SK-N-SH (cell line): Measurements from ENCODE around the gene STUB1.

ENCODE experiments used
- CTCF ChIP-seq: fragments of 200-600 bp; sonication (generic); IDR thresholded peaks from 2 replicates; pipeline ENCODE4 v1.6.1; 2017; ENCODE audit warnings: antibody characterized with exemption, mild to moderate bottlenecking, moderate library complexity
- MAX ChIP-seq: IDR thresholded peaks from 2 replicates; pipeline ENCODE4 v1.4.0; 2012; ENCODE audit warnings: low read depth
- POLR2AphosphoS5 ChIP-seq: IDR thresholded peaks from 2 replicates; pipeline ENCODE4 v1.6.1; 2012; ENCODE audit warnings: low read depth, low read length
- RAD21 ChIP-seq: IDR thresholded peaks from 2 replicates; pipeline ENCODE4 v1.6.1; 2012; ENCODE audit warnings: mild to moderate bottlenecking, low read length
- RFX5 ChIP-seq: IDR thresholded peaks from 2 replicates; pipeline ENCODE4 v1.6.1; 2012; ENCODE audit warnings: mild to moderate bottlenecking, improper control_type of control experiment, low read length
- USF1 ChIP-seq: IDR thresholded peaks from 2 replicates; pipeline ENCODE4 v1.4.0; 2012; ENCODE audit warnings: low read depth, borderline replicate concordance
- USF2 ChIP-seq: fragments of 150-350 bp; IDR thresholded peaks from 2 replicates; pipeline ENCODE4 v1.6.1; 2017; ENCODE audit warnings: antibody characterized with exemption, low read length, low read depth, borderline replicate concordance

GRCh38 chr16:703406-703805, 23.2 kb downstream of the STUB1 start:
- TF ChIP-seq RAD21 (no peak), POLR2AphosphoS5 (no peak), CTCF (no peak), USF2 (no peak), RFX5 (no peak), USF1 (no peak), MAX (no peak)
